Keratinocyte (primary cell): ENCODE measurements around the gene NSUN3.

Experiments used
- EZH2 ChIP-seq: IDR thresholded peaks from one replicate; pipeline ENCODE4 v1.6.1; 2012; ENCODE audit warnings: inconsistent platforms, mild to moderate bottlenecking, low read length, moderate library complexity
- TF ChIP-seq, protein P1 (sequence below), 3 experiments: IDR thresholded peaks in 1 of 3; conservative IDR thresholded peaks in 1 of 3; optimal IDR thresholded peaks in 1 of 3; 2 replicates in 2 of 3; 3 replicates in 1 of 3; pipeline versions ENCODE3 to v1.5.1; 2011; ENCODE audit warnings: low read length in 3 of 3, mild to moderate bottlenecking in 3 of 3, moderate library complexity in 2 of 3, control low read depth in 1 of 3, inconsistent platforms in 1 of 3; ENCODE audit not compliant: insufficient read depth in 2 of 3; ENCODE audit errors: extremely low read depth in 1 of 3

- TF ChIP-seq, protein P1, sequence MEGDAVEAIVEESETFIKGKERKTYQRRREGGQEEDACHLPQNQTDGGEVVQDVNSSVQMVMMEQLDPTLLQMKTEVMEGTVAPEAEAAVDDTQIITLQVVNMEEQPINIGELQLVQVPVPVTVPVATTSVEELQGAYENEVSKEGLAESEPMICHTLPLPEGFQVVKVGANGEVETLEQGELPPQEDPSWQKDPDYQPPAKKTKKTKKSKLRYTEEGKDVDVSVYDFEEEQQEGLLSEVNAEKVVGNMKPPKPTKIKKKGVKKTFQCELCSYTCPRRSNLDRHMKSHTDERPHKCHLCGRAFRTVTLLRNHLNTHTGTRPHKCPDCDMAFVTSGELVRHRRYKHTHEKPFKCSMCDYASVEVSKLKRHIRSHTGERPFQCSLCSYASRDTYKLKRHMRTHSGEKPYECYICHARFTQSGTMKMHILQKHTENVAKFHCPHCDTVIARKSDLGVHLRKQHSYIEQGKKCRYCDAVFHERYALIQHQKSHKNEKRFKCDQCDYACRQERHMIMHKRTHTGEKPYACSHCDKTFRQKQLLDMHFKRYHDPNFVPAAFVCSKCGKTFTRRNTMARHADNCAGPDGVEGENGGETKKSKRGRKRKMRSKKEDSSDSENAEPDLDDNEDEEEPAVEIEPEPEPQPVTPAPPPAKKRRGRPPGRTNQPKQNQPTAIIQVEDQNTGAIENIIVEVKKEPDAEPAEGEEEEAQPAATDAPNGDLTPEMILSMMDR (optimal IDR thresholded peaks at IDR 0.05 in 1 of 3, IDR thresholded peaks at IDR 0.05 in 1 of 3, conservative IDR thresholded peaks at IDR 0.05 in 1 of 3; ENCODE audit: extremely low read depth in 1 of 3, insufficient read depth in 2 of 3, low read length in 3 of 3), result no peak
- no peak for TF ChIP-seq EZH2
These were observed 109.9 kb downstream of the NSUN3 start for GRCh38 chr3:94172695-94173310.
